Urinary bladder (tissue), 4 donors: ENCODE results near the gene SMIM36. TPM values are rescaled to one million over a fixed set of nuclear protein-coding genes. Genes with fewer than 3 reads are reported as not detected.
"Not testable (repeated sequence)": the region's sequence is repeated elsewhere in the genome, so short reads cannot be mapped to it uniquely, and the experiment has no call there.

Experiments used
- DNase-seq: peaks from one replicate; pipeline ENCODE4 v3.0.0-alpha.2; 2015; ENCODE audit errors: extremely low spot score
- H3K27ac ChIP-seq: one replicate; pipeline ENCODE4 v1.5.1; 2013; ENCODE audit warnings: low read depth, mild to moderate bottlenecking, moderate library complexity
- H3K36me3 ChIP-seq: one replicate; pipeline ENCODE4 v1.6.1; 2013; ENCODE audit warnings: mild to moderate bottlenecking, moderate library complexity; ENCODE audit not compliant: insufficient read depth
- H3K4me1 ChIP-seq: one replicate; pipeline ENCODE4 v1.6.1; 2013; ENCODE audit warnings: mild to moderate bottlenecking, moderate library complexity; ENCODE audit not compliant: insufficient read depth
- H3K4me3 ChIP-seq: one replicate; pipeline ENCODE4 v1.5.1; 2013; ENCODE audit warnings: low read depth, low read length
- WGBS: extraction: QIAGEN DNeasy Blood & Tissue Kit; methylation state at CpG from one replicate; pipeline ENCODE4 v1.1.7; 2013; 5-methylcytosine and 5-hydroxymethylcytosine counted together
- polyA plus RNA-seq: library from polyadenylated mRNA; stranded (reverse); fragments of 200-250 nt; gene quantifications from one replicate; pipeline ENCODE4 v1.2.3, GENCODE V29; 2013
- total RNA-seq: library from RNA; depleted of rRNA; stranded (reverse); fragments of >200 nt; gene quantifications from one replicate; pipeline ENCODE4 v1.2.3, GENCODE V29; 2014
- donor health status: healthy with polysubstance abuse.
- donor health status: healthy.

The SMIM36 gene
- total and polyA plus RNA-seq, 2 donors, result not detected

GRCh38 chr17:55416470-55417052, 94.7 kb downstream of the SMIM36 start:
- no peak overlapping the region for H3K4me3 ChIP-seq
- H3K27ac ChIP-seq, result no peak overlapping the region
- no peak for DNase-seq
- no peaks in the 10 kb centered on the region for H3K4me1 ChIP-seq
- 70% methylated on average over 4 of the region's 4 CpGs for WGBS
- H3K36me3 ChIP-seq, result no peaks in the 10 kb centered on the region

DNA sequence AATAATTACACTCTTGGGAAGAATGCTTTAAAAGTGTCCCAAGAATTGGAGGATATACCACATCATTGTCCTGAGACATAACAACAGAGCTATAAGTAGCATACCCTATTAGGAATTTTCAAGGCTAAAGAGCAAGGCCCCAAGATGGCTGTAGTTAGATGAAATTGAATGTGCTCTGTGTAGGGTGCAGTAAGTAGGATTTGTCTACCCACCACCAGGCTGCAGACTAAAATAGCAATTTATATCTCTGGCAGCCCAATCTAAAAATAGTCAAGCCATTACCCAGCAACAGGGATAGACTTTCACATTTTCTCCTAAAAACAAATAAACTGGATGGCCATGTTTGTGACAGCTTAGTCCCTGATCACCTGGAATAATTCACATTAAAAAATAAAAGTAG, 95.3 kb downstream of the SMIM36 start:
- DNase-seq, result no peak
- peaks cover under 1% of the 10 kb centered on the region for H3K36me3 ChIP-seq
- no peaks in the 10 kb centered on the region for H3K4me1 ChIP-seq
- no peak overlapping the region for H3K27ac ChIP-seq
- no peak overlapping the region for H3K4me3 ChIP-seq

DNA sequence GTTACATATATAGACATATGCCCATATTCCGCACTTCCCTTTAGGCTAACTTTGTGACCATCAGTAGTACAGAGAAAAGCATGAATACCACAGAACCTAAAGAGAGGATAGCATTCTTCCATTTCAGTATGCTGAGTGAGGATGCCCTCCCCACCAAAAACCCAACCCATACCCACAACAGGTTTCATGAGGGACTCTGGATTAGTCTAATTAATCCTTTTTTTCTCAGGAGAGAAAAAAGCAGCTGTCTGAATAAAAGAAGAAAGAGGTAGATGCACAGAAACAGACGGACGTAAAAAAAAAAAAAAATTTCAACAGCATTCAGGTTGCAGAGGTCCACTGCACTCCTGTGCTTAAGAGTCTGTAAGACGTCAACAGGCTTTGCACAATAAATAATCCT, 96.3 kb downstream of the SMIM36 start:
- H3K27ac ChIP-seq, result no peak overlapping the region
- no peaks in the 10 kb centered on the region for H3K4me1 ChIP-seq
- no peak overlapping the region for H3K4me3 ChIP-seq
- no peak for DNase-seq
- peaks cover 3% of the 10 kb centered on the region for H3K36me3 ChIP-seq
- WGBS, result 97% methylated on average over 4 of the region's 4 CpGs

DNA sequence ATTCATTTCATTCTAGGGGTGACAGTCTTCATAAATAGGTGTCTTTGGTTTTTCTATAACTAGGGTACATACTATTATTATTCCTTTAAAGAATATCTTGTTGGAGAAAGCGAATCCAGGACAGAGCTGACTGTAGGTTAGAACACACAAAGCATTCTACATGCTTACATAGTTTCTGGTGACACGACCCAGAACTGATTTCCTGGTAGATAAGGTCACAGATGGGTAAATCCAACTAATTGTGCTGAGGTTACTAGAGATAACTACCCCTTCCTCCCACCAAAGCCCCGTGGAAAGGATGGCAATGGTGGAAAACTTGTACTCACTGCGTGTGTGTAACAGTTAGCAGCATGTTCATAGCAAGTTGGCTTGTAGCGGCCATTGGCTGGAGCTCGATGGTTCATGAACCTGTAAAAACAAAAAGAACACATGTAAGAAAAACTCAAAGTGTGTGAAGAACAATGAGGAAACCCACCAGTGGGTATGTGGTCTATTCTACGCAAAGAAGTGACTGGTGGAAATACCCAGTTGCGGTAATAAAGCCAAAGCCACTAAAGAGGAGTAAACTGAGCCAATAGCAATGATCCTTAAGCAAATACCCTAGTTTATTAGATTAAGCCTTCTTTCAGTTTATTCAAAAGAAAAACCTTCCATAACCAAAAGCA, 97.3 kb downstream of the SMIM36 start:
- no peak overlapping the region for H3K27ac ChIP-seq
- 91% methylated on average over 8 of the region's 8 CpGs for WGBS
- peaks cover 4% of the 10 kb centered on the region for H3K36me3 ChIP-seq
- no peak for DNase-seq
- H3K4me3 ChIP-seq, result no peak overlapping the region
- H3K4me1 ChIP-seq, result no peaks in the 10 kb centered on the region

DNA sequence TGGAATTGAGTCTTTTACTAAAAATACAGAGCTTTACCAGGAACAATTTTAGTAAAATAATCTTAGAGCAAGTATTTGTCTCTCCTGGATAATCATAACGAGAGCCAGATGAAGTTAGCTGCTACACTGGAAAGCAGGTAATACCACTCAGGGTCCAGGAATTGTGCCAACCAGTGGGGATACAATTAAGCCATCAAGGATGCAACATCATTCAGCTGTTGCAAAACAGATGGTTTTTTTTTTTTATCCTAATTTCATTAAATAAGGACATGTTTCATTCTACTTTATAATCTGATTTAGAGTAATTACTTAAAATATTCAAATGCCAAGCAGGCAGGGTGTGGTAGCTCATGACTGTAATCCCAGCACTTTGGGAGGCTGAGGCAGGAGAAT, 99.8 kb downstream of the SMIM36 start:
- no peak for DNase-seq
- Histone ChIP-seq H3K4me3 (no peak overlapping the region), H3K27ac (no peak overlapping the region), H3K36me3 (peaks cover 4% of the 10 kb centered on the region), H3K4me1 (no peaks in the 10 kb centered on the region)
- 93% methylated on average over 1 of the region's 1 CpG for WGBS

- no peak overlapping the region for H3K27ac ChIP-seq
- WGBS, result 87% methylated on average over 5 of the region's 5 CpGs
- H3K4me1 ChIP-seq, result no peaks in the 10 kb centered on the region
- DNase-seq, result no peak
- H3K36me3 ChIP-seq, result peaks cover 4% of the 10 kb centered on the region
- H3K4me3 ChIP-seq, result no peak overlapping the region
Observed at GRCh38 chr17:55410722-55411462, 100.4 kb downstream of the SMIM36 start.

- Histone ChIP-seq H3K4me1 (no peaks in the 10 kb centered on the region), H3K36me3 (peaks cover 4% of the 10 kb centered on the region), H3K27ac (no peak overlapping the region), H3K4me3 (no peak overlapping the region)
- 95% methylated on average over 4 of the region's 4 CpGs for WGBS
- DNase-seq, result no peak
Observed at GRCh38 chr17:55409030-55409800, 102.0 kb downstream of the SMIM36 start.

GRCh38 chr17:55407641-55408566, 103.3 kb downstream of the SMIM36 start:
- H3K4me1 ChIP-seq, result no peaks in the 10 kb centered on the region
- H3K27ac ChIP-seq, result no peak overlapping the region
- H3K4me3 ChIP-seq, result no peak overlapping the region
- H3K36me3 ChIP-seq, result peaks cover 6% of the 10 kb centered on the region
- WGBS, result 73% methylated on average over 5 of the region's 5 CpGs
- DNase-seq, result no peak

DNA sequence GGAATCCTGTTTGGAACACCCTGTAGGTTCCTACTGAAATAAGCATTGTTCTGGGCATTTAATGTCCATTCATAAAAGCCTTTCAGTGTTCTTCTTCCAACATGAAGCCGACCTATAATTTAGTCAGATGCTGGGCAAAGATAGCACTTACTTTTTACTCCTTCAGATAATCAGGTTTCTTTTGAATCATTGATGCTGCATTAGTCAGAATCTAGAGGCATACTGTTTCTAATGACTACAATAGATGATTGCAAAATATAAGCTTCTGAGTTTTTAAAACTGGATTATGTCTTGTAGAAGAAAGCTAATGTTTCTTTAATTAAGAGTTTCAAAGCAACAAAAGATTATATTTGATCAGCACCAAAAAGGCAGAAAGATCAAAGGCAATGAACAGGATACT, 105.7 kb downstream of the SMIM36 start:
- DNase-seq, result no peak
- 87% methylated on average over 1 of the region's 1 CpG for WGBS
- Histone ChIP-seq H3K4me3 (no peak overlapping the region), H3K27ac (no peak overlapping the region), H3K4me1 (no peaks in the 10 kb centered on the region), H3K36me3 (peaks cover 3% of the 10 kb centered on the region)

DNA sequence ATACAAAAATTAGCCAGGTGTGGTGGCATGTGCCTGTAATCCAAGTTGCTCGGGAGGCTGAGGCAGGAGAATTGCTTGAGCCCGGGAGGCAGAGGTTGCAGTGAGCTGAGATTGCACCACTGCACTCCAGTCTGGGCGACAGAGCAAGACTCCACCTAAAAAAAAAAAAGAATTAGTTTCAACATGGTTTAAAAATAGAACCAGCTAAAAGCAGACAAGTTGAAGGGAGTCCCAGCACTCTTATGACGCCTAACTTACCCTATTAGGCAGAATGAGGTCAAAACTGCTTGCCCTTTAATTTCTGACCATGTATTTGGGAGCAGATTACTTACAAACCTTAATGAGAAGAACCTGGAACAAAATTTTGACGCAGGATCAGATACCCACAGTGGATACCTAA, 107.1 kb downstream of the SMIM36 start:
- H3K36me3 ChIP-seq, result not testable (repeated sequence)

DNA sequence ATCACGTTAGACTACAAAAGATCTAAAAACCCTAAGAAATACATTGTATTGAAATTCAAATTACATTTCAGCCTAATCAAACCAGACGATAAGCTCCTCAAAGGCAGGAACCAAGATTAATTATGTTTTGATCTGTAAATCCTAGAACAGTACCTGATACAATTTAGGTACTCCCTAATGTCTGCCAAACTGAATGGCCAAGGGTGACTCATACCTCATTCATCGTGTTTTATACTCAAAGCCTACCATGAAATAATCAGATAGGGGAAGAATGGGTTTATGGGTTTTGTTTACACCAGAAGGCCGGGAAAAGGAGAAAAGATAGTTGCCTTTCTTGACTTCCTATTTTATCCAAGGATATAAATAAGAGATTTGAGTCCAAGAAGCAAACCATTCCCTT, 108.9 kb downstream of the SMIM36 start:
- 81% methylated on average over 4 of the region's 4 CpGs for WGBS
- no peak overlapping the region for H3K4me3 ChIP-seq
- H3K4me1 ChIP-seq, result no peaks in the 10 kb centered on the region
- peaks cover 1% of the 10 kb centered on the region for H3K36me3 ChIP-seq
- DNase-seq, result no peak
- H3K27ac ChIP-seq, result no peak overlapping the region

More for the DNA sequence above, 107.1 kb downstream of the SMIM36 start:
- not testable (repeated sequence) for H3K4me3 ChIP-seq, H3K4me1 ChIP-seq, H3K27ac ChIP-seq, DNase-seq
- WGBS, result 89% methylated on average over 5 of the region's 5 CpGs
